Medulla oblongata (tissue), 1 donor: ENCODE results near the gene MAP9.
"Not testable (repeated sequence)": the region's sequence is repeated elsewhere in the genome, so short reads cannot be mapped to it uniquely, and the experiment has no call there.

Experiments
- DNase-seq: peaks from one replicate; pipeline ENCODE4 v3.0.0-alpha.2; 2015; ENCODE audit errors: extremely low spot score

The MAP9 gene

GRCh38 chr4:155342142-155342541 is 34.6 kb downstream of the MAP9 start:
- DNase-seq = no peak

GRCh38 chr4:155339999-155340398 is 36.8 kb downstream of the MAP9 start:
- no peak for DNase-seq

- DNase-seq = no peak
These were observed 37.2 kb downstream of the MAP9 start for GRCh38 chr4:155339588-155339987.

GRCh38 chr4:155338196-155338595 is 38.6 kb downstream of the MAP9 start:
- DNase-seq = no peak

- DNase-seq = no peak
These were observed 40.5 kb downstream of the MAP9 start for GRCh38 chr4:155336242-155336641.

GRCh38 chr4:155331478-155331877 is 45.3 kb downstream of the MAP9 start:
- DNase-seq = no peak

- DNase-seq = no peak
These were observed 54.0 kb downstream of the MAP9 start for GRCh38 chr4:155322782-155323181.

- no peak for DNase-seq
These were observed 55.8 kb downstream of the MAP9 start for GRCh38 chr4:155321006-155321405.

GRCh38 chr4:155319516-155319915 is 57.2 kb downstream of the MAP9 start:
- DNase-seq = no peak

- DNase-seq = not testable (repeated sequence)
These were observed 64.7 kb downstream of the MAP9 start for GRCh38 chr4:155312027-155312426.

GRCh38 chr4:155307731-155308277 is 69.0 kb downstream of the MAP9 start:
- DNase-seq = no peak

- DNase-seq = no peak
These were observed 71.1 kb downstream of the MAP9 start for GRCh38 chr4:155305619-155306018.

- DNase-seq = no peak
These were observed 72.4 kb downstream of the MAP9 start for GRCh38 chr4:155304375-155304774.

GRCh38 chr4:155299103-155299502 is 77.7 kb downstream of the MAP9 start:
- no peak for DNase-seq
